ENCODE results near the gene GCDH.
A peak's percentile ranks its signal among the peaks of the same experiment; 100 is the strongest.

The GCDH gene

GRCh38 chr19:12936582-12936981 is 45.6 kb downstream of the GCDH start:
- no peak for TF ChIP-seq CTCF (IDR thresholded peaks at IDR 0.05; ENCODE audit: insufficient read depth, low read length)
- no peak for TF ChIP-seq GABPA (IDR thresholded peaks at IDR 0.05; ENCODE audit: low read depth)
- TF ChIP-seq, protein P1, sequence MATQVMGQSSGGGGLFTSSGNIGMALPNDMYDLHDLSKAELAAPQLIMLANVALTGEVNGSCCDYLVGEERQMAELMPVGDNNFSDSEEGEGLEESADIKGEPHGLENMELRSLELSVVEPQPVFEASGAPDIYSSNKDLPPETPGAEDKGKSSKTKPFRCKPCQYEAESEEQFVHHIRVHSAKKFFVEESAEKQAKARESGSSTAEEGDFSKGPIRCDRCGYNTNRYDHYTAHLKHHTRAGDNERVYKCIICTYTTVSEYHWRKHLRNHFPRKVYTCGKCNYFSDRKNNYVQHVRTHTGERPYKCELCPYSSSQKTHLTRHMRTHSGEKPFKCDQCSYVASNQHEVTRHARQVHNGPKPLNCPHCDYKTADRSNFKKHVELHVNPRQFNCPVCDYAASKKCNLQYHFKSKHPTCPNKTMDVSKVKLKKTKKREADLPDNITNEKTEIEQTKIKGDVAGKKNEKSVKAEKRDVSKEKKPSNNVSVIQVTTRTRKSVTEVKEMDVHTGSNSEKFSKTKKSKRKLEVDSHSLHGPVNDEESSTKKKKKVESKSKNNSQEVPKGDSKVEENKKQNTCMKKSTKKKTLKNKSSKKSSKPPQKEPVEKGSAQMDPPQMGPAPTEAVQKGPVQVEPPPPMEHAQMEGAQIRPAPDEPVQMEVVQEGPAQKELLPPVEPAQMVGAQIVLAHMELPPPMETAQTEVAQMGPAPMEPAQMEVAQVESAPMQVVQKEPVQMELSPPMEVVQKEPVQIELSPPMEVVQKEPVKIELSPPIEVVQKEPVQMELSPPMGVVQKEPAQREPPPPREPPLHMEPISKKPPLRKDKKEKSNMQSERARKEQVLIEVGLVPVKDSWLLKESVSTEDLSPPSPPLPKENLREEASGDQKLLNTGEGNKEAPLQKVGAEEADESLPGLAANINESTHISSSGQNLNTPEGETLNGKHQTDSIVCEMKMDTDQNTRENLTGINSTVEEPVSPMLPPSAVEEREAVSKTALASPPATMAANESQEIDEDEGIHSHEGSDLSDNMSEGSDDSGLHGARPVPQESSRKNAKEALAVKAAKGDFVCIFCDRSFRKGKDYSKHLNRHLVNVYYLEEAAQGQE (IDR thresholded peaks at IDR 0.05; ENCODE audit: insufficient replicate concordance, low read depth) = no peak
- peak; percentile 70 for TF ChIP-seq POLR2AphosphoS5 (IDR thresholded peaks at IDR 0.05; ENCODE audit: low read depth)
- peak; percentile 55 for TF ChIP-seq SPI1 (IDR thresholded peaks at IDR 0.05; ENCODE audit: borderline replicate concordance, low read depth)
- peak; percentile 61 to 69 for DNase-seq (ENCODE audit: low read depth in 1 of 2, low spot score in 1 of 2)
- H3K27me3 ChIP-seq (ENCODE audit: insufficient read depth, poor library complexity, severe bottlenecking) = no peaks in the 10 kb centered on the region
- H3K27ac ChIP-seq (replicated peaks) = peak overlapping the region; percentile 97
- 0 out of 2 replicates have a peak overlapping the region, but pooled peaks have one; percentile 42 for H3K4me3 ChIP-seq (replicated peaks; ENCODE audit: insufficient read depth, low read length)

DNA sequence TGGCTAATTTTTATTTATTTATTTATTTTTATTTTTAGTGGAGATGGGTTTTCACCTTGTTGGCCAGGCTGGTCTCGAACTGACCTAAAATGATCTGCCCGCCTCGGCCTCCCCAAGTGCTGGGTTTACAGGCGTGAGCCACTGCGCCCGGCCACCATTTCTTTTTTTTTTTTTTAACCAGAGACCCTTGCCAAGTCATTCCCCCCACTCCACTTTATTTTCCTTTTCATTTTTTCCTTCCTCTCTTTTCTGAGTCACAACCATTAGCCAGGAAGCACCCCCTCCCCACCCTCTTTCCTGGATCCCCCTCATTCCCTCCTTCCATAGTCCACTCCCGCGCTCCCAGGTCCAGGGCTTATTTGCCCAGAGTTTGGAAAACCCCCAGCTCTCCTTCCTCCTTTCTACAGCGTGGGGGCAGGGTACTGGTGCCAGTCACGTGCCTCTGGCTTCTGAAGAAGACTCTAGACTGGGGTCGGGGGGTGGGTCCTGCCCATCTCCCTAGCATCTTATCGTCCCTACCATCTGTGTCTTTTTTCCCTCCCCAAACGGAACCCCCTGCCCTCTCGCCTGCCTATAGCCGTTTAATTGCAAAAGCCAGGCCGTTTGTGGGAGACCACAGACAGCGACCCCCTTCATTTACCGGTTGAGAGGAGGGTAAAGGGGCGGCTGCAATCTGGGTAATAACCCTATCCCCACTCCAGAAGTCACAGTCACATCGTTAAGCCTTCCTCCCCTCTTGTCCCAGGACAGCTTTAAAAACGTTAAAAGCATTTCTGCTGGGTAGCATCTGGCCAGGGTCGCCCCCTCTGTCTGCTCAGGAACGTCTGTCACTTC is 46.4 kb downstream of the GCDH start:
- peak; percentile 95 to 98 for DNase-seq (ENCODE audit: low read depth in 1 of 2, low spot score in 1 of 2)
- H3K27ac ChIP-seq (replicated peaks) = peak overlapping the region; percentile 97
- H3K4me3 ChIP-seq (replicated peaks; ENCODE audit: insufficient read depth, low read length) = peak overlapping the region; percentile 42
- H3K27me3 ChIP-seq (ENCODE audit: insufficient read depth, poor library complexity, severe bottlenecking) = no peaks in the 10 kb centered on the region
- 0 out of 2 replicates have a peak, but pooled peaks have one; percentile 34 for TF ChIP-seq GABPA (IDR thresholded peaks at IDR 0.05; ENCODE audit: low read depth)
- TF ChIP-seq, protein P1 (IDR thresholded peaks at IDR 0.05; ENCODE audit: insufficient replicate concordance, low read depth) = peak; percentile 34
- TF ChIP-seq POLR2AphosphoS5 (IDR thresholded peaks at IDR 0.05; ENCODE audit: low read depth) = peak; percentile 99
- peak; percentile 32; the same call in 1 of the 2 replicates for TF ChIP-seq SPI1 (IDR thresholded peaks at IDR 0.05; ENCODE audit: borderline replicate concordance, low read depth)
- TF ChIP-seq CTCF (IDR thresholded peaks at IDR 0.05; ENCODE audit: insufficient read depth, low read length) = no peak

DNA sequence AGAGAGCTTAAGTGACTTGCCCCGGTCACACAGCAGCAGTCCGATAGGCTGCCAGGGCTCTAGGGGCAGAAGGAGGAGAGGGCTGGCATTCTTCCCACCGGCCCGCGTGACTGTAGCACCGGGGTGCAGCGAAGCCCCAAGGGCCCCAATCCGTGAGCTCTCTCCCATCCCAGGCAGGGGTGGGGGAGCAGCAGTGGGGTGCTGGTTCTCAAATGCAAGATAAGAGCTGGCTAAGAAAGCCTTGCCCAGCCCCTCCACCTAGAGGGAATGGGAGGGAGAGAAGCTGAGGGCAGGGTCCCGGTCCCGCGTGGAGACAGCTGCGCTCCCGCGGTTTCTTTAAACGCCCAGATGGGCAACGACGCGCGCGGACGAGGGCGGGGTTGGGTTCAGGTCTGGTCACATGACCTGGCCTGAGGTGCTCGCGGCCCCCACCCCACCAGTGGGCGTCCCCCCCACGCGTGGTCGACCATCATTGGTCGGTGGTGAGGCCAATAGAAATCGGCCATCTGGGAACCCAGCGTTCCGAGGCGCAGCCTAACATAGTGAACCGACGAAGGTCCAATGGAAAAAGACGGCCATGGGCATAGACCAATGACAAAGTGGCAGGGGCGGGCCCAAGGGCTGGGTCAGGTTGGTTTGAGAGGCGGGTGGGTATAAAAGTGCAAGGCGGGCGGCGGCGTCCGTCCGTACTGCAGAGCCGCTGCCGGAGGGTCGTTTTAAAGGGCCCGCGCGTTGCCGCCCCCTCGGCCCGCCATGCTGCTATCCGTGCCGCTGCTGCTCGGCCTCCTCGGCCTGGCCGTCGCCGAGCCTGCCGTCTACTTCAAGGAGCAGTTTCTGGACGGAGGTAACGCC is 47.2 kb downstream of the GCDH start, which contains the start of gene CALR:
Gene CALR, plus strand, starts transcription at position 683 of the 852 bp plus-strand sequence. Its CDS starts 71 bp downstream, at position 754.
- Histone ChIP-seq H3K27me3 (ENCODE audit: insufficient read depth, poor library complexity, severe bottlenecking) (no peaks in the 10 kb centered on the region), H3K4me3 (replicated peaks; ENCODE audit: insufficient read depth, low read length) (peak within 1 kb of the TSS; percentile 78), H3K27ac (replicated peaks) (peak within 1 kb of the TSS; percentile 97)
- TF ChIP-seq POLR2AphosphoS5 (IDR thresholded peaks at IDR 0.05; ENCODE audit: low read depth) (peak; percentile 94), SPI1 (IDR thresholded peaks at IDR 0.05; ENCODE audit: borderline replicate concordance, low read depth) (no peak), GABPA (IDR thresholded peaks at IDR 0.05; ENCODE audit: low read depth) (no peak), CTCF (IDR thresholded peaks at IDR 0.05; ENCODE audit: insufficient read depth, low read length) (no peak)
- TF ChIP-seq, protein P1 (IDR thresholded peaks at IDR 0.05; ENCODE audit: insufficient replicate concordance, low read depth) = peak; percentile 17
- DNase-seq (ENCODE audit: low read depth in 1 of 2, low spot score in 1 of 2) = peak; percentile 100
